GM18526 (cell line): Measurements from ENCODE around the gene GZMM.

ENCODE experiments used
- POLR2A ChIP-seq: IDR thresholded peaks from 3 replicates; pipeline ENCODE4 v1.6.1; 2011; ENCODE audit not compliant: insufficient read length; ENCODE audit errors: extremely low read depth

Gene GZMM

GRCh38 chr19:558770-559439 is 15.1 kb downstream of the GZMM start:
- no peak for TF ChIP-seq POLR2A

- no peak for TF ChIP-seq POLR2A
Observed at GRCh38 chr19:560121-560520, 16.3 kb downstream of the GZMM start.

DNA sequence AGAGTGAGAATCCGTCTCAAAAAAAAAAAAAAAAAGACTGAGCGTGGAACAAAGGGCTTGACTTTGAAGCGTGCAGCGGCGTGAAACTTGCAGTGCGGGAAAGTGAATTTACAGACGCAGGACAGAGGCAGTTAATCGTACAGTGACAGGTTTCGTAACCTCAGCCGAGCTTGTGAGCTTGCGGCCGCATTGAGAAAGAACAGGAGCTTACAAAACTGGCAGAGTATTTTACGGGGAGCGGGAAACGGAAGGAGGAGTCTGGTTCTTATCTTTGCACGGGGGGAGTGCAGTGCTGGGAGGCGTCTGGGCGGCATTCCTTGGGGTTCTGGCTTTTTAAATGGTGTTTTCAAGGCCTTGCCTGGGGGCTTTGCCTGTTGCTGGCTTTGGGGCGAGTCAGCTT is 22.6 kb downstream of the GZMM start:
- no peak for TF ChIP-seq POLR2A

DNA sequence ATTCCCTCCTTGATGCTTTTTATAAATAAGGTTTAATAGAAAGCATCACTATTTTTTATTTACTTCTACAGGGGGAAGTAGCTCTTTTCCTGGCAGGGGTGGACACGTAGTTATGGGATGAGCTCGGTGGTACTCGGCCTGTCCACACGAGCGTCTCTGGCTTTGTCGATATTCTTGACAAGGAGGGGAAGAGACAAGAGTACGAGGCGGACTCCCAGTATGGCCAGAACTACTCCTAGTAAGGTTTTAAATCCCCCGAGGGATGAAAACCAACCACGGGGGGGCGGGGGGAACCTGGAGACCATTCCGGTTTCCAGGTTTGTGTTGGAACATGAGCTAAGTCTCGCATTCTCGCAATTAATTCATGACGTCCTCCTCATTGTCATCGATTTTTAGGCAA is 23.0 kb downstream of the GZMM start:
- no peak for TF ChIP-seq POLR2A

DNA sequence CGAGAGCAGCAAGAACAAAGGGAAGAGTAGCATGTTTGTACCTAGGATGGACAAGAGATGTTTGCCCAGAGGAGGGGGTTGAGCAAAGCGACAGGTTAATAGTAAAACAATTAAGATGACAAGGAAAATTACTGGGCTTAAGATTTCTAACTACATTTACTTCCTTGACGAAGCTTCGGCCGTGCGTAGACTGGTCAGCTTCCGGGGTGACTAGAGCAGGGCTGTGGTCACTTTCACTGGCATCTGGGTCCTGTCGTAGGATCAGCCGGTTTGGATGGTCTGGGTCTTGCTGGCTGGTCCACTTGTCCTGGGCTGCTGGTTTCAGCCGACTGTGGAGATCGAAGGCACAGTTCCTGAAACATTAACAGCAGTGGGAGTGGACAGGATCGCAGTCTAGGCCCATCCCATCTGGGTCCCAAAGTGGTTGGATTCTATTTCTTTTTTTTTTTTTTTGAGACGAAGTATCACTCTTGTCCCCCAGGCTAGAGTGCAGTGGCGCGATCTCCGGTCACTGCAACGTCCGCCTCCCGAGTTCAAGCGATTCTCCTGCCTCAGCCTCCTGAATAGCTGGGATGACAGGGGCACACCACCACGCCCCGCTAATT is 23.5 kb downstream of the GZMM start:
- TF ChIP-seq POLR2A, result no peak

DNA sequence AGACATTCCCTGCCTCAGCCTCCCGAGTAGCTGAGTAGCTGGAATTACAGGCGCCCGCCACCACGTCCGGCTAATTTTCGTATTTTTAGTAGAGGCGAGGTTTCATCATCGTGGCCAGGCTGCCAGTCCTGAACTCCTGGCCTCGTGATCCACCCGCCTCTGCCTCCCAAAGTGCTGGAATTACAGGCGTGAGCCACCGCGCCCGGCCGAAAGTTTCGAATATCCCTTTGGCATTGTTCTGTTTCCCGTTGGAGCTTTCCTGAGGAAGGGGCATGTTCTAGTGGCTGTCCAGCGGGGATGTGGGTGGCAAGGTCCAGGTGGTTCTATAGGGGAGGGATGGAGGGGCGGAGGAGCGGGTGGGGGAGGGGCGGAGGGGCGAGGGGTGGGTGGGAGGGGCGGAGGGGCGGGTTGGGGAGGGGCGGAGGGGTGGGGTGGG is 26.4 kb downstream of the GZMM start:
- no peak for TF ChIP-seq POLR2A

DNA sequence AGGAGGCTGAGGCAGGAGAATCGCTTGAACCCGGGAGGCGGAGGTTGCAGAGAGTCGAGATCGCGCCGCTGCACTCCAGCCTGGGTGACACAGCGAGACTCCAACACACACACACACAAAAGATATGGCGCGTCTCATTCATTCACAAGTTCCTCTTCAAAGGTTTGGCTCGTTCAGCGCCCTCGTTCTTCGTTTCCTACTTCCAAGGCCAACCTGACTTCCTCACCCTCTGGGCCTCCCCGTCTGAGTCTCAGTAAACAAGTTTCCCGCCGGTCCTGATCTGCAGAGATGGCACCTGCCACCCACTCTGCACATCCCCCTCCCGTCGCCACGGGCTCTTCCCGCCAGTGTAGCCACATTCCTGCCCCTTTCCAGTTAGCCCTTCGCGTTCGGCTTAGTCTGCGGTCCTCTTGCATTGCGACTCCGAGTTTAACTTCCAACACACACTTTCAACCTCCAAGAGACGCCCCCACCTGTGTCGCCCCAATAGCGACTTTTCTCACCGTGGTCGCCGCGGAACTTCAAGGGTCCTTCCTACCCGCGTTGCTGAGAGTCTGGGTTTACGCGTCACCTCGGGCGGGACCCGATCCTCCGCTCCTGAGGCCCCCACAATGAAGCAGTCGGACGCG is 27.2 kb downstream of the GZMM start:
- peak; percentile 37 for TF ChIP-seq POLR2A

- TF ChIP-seq POLR2A, result no peak
Observed at GRCh38 chr19:571566-571974, 27.7 kb downstream of the GZMM start.

DNA sequence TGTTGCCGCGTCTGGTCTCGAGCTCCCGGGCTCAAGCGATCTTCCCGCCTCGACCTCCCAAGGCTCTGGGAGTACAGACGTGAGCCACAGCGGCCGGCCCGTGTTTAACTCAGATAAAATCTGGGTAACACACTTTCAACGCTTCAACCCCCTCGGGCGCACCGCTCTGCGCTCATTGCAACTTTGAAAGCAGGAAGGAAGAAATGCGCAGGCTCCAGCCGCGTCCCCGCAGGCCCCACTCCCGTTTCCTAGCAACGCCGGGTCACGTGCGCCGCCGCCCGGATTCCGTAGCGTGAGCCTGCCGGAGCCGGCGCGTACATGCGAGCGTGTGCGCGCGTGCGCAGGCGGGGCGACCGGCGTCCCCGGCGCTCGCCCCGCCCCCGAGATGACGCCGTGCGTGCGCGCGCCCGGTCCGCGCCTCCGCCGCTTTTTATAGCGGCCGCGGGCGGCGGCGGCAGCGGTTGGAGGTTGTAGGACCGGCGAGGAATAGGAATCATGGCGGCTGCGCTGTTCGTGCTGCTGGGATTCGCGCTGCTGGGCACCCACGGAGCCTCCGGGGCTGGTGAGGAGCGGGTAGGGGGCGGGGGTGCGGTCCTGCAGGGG is 28.4 kb downstream of the GZMM start, which contains the start of gene BSG:
Gene BSG, plus strand, starts transcription at position 457 of the 603 bp plus-strand sequence. Its CDS starts 39 bp downstream, at position 496.
- peak; percentile 99 for TF ChIP-seq POLR2A

DNA sequence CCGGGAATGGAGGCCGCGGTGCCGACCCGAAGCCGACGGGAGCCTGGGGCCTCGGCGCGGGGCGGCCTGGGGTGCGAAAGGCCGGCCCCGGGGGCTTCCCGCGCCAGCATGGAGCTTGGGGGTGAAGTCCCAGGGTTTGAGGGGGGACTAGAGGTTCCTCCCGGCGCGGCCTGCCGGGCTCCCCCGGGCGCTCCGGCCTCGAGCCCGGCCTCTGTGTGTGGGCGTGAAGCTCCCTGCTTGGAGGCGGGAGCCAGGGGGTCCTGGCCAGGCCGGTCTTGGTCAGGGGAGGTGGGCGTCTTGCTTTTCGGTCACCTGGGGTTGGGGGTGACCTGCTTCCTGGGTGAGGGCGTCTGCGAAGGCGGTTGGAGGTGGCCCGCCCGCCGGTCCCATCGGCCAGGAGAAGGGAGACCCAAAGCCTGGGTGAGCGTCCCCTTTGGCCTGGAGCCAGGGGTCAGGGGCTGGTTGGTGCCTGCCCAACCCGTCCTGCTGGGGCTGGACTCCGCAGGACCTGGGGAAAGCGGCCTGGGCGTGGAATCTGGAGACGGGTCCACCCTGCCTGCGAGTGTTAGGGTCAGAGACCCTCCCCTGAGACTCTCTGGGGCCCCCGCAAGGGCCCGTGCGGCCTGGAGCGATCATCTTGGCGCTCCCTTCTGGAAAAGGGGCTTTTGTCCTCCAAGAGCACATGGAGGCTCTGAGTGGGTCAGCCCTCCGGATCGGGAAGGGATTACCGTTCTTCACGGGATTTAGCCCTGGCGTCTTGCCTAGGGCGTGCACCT is 29.1 kb downstream of the GZMM start:
- no peak for TF ChIP-seq POLR2A

DNA sequence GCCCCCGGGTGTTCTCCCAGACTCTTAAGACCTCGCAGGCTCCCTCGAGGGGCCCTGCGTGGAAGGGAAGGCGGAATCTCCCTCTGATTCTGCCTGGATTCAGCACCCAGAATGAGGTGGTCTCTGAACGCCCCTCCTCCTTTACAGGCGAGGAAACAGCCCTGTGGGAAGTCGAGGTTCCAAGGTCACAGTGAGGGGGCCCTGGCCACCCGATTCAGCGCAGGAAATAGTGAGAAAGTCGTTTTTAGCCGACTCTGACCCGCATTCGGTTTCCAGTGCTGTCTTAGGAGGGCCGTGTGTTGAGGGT is 29.6 kb downstream of the GZMM start:
- no peak for TF ChIP-seq POLR2A

- no peak for TF ChIP-seq POLR2A
Observed at GRCh38 chr19:574658-575526, 31.0 kb downstream of the GZMM start.

DNA sequence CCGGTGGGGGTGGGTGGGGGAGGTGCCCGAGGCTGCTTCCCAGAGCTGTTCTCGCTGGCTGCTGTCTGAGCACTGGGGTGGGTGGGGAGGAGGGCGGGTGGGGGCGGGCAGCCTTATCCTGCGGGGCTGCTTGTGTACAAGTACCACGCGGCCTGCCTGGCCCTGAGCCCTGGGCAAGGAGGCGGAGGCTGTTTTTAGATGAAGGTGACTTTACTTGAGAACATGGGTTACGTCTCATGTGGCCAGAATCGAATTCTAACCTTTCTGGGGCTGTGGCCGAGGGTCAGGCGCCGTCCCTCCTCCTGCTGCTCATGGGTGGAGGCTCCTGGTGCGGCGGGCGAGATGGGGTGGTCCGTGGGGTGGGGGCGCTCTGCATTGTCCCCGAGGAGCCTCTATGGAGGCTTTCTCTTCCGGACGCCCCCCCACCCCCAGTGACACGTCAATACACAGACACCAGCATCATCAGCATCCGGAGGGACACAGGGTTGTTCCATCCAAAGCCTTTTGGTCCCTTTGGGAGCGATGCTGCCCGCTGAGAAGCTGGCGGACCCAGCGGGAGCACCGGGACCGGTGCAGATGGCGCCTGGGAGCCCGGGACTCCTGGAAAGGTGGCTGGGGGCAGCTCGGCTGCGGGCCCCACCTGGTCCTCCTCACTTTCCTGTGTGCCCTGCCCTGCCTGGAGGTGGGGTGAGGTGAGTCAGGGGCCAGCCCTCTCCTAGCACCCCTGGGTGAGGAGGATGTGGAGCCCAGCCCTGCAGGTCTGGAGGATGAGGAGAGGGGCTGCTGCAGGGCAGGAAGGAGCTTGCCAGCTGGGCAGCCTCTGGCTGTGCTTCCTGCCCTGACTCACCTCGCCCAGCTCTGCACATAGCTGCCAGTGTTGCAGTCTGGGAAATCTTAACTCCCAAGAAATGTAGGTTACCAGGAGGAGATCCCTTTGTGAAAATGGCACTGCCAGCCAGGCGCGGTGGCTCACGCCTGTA is 32.0 kb downstream of the GZMM start:
- TF ChIP-seq POLR2A, result no peak
